ENCODE data around the gene MSH6.
A peak's percentile ranks its signal among the peaks of the same experiment; 100 is the strongest.

MSH6 gene

GRCh38 chr2:47783486-47784351 lies 774 bp downstream of the MSH6 start:
- peak; percentile 59 for DNase-seq

- DNase-seq, result peak; percentile 9
Observed at GRCh38 chr2:47784352-47784851, 1.5 kb downstream of the MSH6 start.

- DNase-seq, result no peak
Observed at GRCh38 chr2:47785986-47786385, 3.0 kb downstream of the MSH6 start.

GRCh38 chr2:47796090-47796697 lies 13.2 kb downstream of the MSH6 start:
- DNase-seq, result no peak

- no peak for DNase-seq
Observed at GRCh38 chr2:47798631-47799030, 15.7 kb downstream of the MSH6 start.

GRCh38 chr2:47799031-47799609 lies 16.2 kb downstream of the MSH6 start:
- DNase-seq, result no peak

GRCh38 chr2:47801118-47801517 lies 18.2 kb downstream of the MSH6 start:
- no peak for DNase-seq

GRCh38 chr2:47803363-47803762 lies 20.4 kb downstream of the MSH6 start:
- DNase-seq, result no peak

GRCh38 chr2:47803770-47804169 lies 20.8 kb downstream of the MSH6 start:
- no peak for DNase-seq

GRCh38 chr2:47805850-47806249 lies 22.9 kb downstream of the MSH6 start:
- DNase-seq, result no peak

GRCh38 chr2:47808614-47809013 lies 25.7 kb downstream of the MSH6 start:
- DNase-seq, result no peak

- no peak for DNase-seq
Observed at GRCh38 chr2:47809903-47810302, 27.0 kb downstream of the MSH6 start.

GRCh38 chr2:47810850-47811249 lies 27.9 kb downstream of the MSH6 start:
- no peak for DNase-seq

- no peak for DNase-seq
Observed at GRCh38 chr2:47811668-47812067, 28.7 kb downstream of the MSH6 start.

GRCh38 chr2:47815764-47816163 lies 32.8 kb downstream of the MSH6 start:
- no peak for DNase-seq

- DNase-seq, result no peak
Observed at GRCh38 chr2:47818777-47819176, 35.8 kb downstream of the MSH6 start.

GRCh38 chr2:47819834-47820233 lies 36.9 kb downstream of the MSH6 start:
- DNase-seq, result no peak

GRCh38 chr2:47822518-47822917 lies 39.6 kb downstream of the MSH6 start:
- DNase-seq, result no peak

- DNase-seq, result no peak
Observed at GRCh38 chr2:47833516-47833968, 50.6 kb downstream of the MSH6 start.

- DNase-seq, result no peak
Observed at GRCh38 chr2:47838249-47838648, 55.3 kb downstream of the MSH6 start.

- no peak for DNase-seq
Observed at GRCh38 chr2:47838686-47839085, 55.7 kb downstream of the MSH6 start.

- DNase-seq, result peak; percentile 8
Observed at GRCh38 chr2:47842846-47843245, 59.9 kb downstream of the MSH6 start.

GRCh38 chr2:47843407-47843806 lies 60.5 kb downstream of the MSH6 start:
- no peak for DNase-seq

GRCh38 chr2:47844162-47844561 lies 61.2 kb downstream of the MSH6 start:
- DNase-seq, result no peak
